ENCODE measurements around the gene CSDE1.

CSDE1 gene

DNA sequence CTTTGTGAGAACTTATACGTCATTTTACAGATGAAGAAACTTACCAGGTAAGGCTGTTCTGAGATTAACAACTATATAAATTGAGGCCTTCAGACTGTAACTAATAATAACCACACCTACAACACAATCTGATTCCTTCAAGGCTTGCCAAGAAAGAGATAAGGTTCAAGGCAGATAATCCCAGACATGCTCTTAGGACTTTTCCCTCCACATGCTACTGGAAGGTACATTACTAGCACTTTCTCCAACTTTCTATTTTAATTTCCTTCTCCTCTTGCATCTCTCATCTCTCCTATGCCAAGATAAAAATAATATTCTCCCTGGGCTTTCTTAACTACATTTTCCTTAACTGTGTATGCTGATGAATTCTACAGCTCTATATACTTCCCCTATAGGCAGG lies 22.3 kb downstream of the CSDE1 start:
- peaks cover 98% of the 10 kb centered on the region for H3K36me3 ChIP-seq (ENCODE audit: control insufficient read depth, low read length)
- H4K20me1 ChIP-seq (ENCODE audit: control insufficient read depth, insufficient read depth, low read depth, low read length): no peaks in the 10 kb centered on the region
- H3K79me2 ChIP-seq (ENCODE audit: control insufficient read depth, low read length): peaks cover 49% of the 10 kb centered on the region
- H3K4me1 ChIP-seq (ENCODE audit: control insufficient read depth, low read length): no peaks in the 10 kb centered on the region
- H3F3A ChIP-seq (ENCODE audit: control insufficient read depth, insufficient read depth): no peaks in the 10 kb centered on the region
- no peaks in the 10 kb centered on the region for H3K27me3 ChIP-seq (ENCODE audit: control insufficient read depth, low read length)
- H3K9me3 ChIP-seq (ENCODE audit: control insufficient read depth, insufficient read depth, low read length): no peaks in the 10 kb centered on the region
- no peak overlapping the region for H3K4me3 ChIP-seq (ENCODE audit: low read length)
- no peak overlapping the region for H3K27ac ChIP-seq (ENCODE audit: low read depth, low read length)
- H3K4me2 ChIP-seq (ENCODE audit: low read length): no peak overlapping the region
- no peak for TF ChIP-seq EZH2phosphoT487 (IDR thresholded peaks at IDR 0.05; ENCODE audit: borderline replicate concordance, low read length)
- TF ChIP-seq, protein P1, sequence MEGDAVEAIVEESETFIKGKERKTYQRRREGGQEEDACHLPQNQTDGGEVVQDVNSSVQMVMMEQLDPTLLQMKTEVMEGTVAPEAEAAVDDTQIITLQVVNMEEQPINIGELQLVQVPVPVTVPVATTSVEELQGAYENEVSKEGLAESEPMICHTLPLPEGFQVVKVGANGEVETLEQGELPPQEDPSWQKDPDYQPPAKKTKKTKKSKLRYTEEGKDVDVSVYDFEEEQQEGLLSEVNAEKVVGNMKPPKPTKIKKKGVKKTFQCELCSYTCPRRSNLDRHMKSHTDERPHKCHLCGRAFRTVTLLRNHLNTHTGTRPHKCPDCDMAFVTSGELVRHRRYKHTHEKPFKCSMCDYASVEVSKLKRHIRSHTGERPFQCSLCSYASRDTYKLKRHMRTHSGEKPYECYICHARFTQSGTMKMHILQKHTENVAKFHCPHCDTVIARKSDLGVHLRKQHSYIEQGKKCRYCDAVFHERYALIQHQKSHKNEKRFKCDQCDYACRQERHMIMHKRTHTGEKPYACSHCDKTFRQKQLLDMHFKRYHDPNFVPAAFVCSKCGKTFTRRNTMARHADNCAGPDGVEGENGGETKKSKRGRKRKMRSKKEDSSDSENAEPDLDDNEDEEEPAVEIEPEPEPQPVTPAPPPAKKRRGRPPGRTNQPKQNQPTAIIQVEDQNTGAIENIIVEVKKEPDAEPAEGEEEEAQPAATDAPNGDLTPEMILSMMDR (IDR thresholded peaks at IDR 0.05; ENCODE audit: low read depth, low read length, poor library complexity, severe bottlenecking): no peak
- no peaks in the 10 kb centered on the region for H3K9me2 ChIP-seq (replicated peaks; ENCODE audit: control insufficient read depth, low read length)

DNA sequence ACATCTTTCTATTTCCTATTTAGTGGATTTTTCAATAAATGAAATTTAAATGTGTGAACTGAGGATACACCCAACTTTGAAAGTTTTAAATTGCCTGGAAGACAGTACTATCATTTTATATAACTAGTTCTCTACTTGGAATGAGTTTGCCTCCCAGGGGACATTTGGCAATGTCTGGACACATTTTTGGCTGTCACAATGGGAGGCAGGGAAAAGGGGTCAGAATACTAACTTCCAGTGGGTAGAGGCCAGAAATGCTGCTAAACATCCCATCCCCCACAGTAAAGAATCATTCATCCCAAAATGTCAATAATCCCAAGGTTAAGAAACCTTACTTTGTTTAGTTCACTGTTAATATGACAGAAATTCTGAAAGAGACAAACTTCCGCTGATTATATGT lies 28.0 kb downstream of the CSDE1 start:
- H3K4me3 ChIP-seq (ENCODE audit: low read length): no peak overlapping the region
- no peaks in the 10 kb centered on the region for H3K9me2 ChIP-seq (replicated peaks; ENCODE audit: control insufficient read depth, low read length)
- no peak for TF ChIP-seq EZH2phosphoT487 (IDR thresholded peaks at IDR 0.05; ENCODE audit: borderline replicate concordance, low read length)
- TF ChIP-seq, protein P1 (IDR thresholded peaks at IDR 0.05; ENCODE audit: low read depth, low read length, poor library complexity, severe bottlenecking): no peak

DNA sequence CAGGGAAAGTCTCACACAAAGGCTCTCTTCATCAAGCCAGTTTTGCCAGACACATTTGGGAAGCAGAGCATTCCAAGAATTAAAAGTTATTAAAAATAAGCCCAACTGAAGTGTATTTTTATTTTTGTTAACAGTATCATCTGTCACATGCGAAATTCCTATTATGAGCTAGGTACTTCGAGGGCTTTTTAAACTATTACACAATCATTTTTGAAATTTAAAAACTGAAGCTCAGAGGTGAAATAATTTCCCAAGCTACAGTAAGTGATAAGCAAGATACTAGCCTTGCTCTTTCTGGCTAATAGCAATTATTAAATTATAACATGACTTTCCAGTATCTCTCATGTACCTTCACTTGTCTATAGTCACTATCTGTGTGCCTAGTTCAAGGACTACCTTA lies 29.2 kb downstream of the CSDE1 start:
- Histone ChIP-seq H3K36me3 (ENCODE audit: control insufficient read depth, low read length) (peaks cover 99% of the 10 kb centered on the region), H4K20me1 (ENCODE audit: control insufficient read depth, insufficient read depth, low read depth, low read length) (no peaks in the 10 kb centered on the region), H3K4me2 (ENCODE audit: low read length) (no peak overlapping the region), H3K27me3 (ENCODE audit: control insufficient read depth, low read length) (no peaks in the 10 kb centered on the region), H3K79me2 (ENCODE audit: control insufficient read depth, low read length) (peaks cover 25% of the 10 kb centered on the region), H3K27ac (ENCODE audit: low read depth, low read length) (no peak overlapping the region), H3K9me3 (ENCODE audit: control insufficient read depth, insufficient read depth, low read length) (no peaks in the 10 kb centered on the region), H3F3A (ENCODE audit: control insufficient read depth, insufficient read depth) (no peaks in the 10 kb centered on the region), H3K4me1 (ENCODE audit: control insufficient read depth, low read length) (no peaks in the 10 kb centered on the region), H3K9me2 (replicated peaks; ENCODE audit: control insufficient read depth, low read length) (no peaks in the 10 kb centered on the region), H3K4me3 (ENCODE audit: low read length) (no peak overlapping the region)
- TF ChIP-seq, protein P1 (IDR thresholded peaks at IDR 0.05; ENCODE audit: low read depth, low read length, poor library complexity, severe bottlenecking): no peak
- no peak for TF ChIP-seq EZH2phosphoT487 (IDR thresholded peaks at IDR 0.05; ENCODE audit: borderline replicate concordance, low read length)

More for the DNA sequence above, 28.0 kb downstream of the CSDE1 start:
- no peaks in the 10 kb centered on the region for H3K9me3 ChIP-seq (ENCODE audit: control insufficient read depth, insufficient read depth, low read length)
- no peaks in the 10 kb centered on the region for H3K4me1 ChIP-seq (ENCODE audit: control insufficient read depth, low read length)
- H3K27me3 ChIP-seq (ENCODE audit: control insufficient read depth, low read length): no peaks in the 10 kb centered on the region
- no peaks in the 10 kb centered on the region for H4K20me1 ChIP-seq (ENCODE audit: control insufficient read depth, insufficient read depth, low read depth, low read length)
- H3K27ac ChIP-seq (ENCODE audit: low read depth, low read length): no peak overlapping the region
- H3K79me2 ChIP-seq (ENCODE audit: control insufficient read depth, low read length): peaks cover 27% of the 10 kb centered on the region
- no peak overlapping the region for H3K4me2 ChIP-seq (ENCODE audit: low read length)
- peaks cover 100% of the 10 kb centered on the region for H3K36me3 ChIP-seq (ENCODE audit: control insufficient read depth, low read length)
- no peaks in the 10 kb centered on the region for H3F3A ChIP-seq (ENCODE audit: control insufficient read depth, insufficient read depth)
